Kidney (tissue), 14 donors: Measurements from ENCODE around the gene PRKCZ. TPM values are rescaled to one million over a fixed set of nuclear protein-coding genes. Genes with fewer than 3 reads are reported as not detected.

Source experiments
- DNase-seq, 5 donors: peaks; one replicate each; pipeline ENCODE4 v3.0.0-alpha.2; 2013 to 2020
- FAIRE-seq: peaks from 2 replicates; lab custom pipeline; 2012; peaks lifted over from hg19 to GRCh38; lab: Jason Lieb, UNC
- H3K27ac ChIP-seq, 2 donors: one replicate each; pipeline ENCODE4 v1.7.0; 2013; ENCODE audit warnings: low read depth in 2 of 2, low read length in 2 of 2, inconsistent platforms in 1 of 2
- H3K27me3 ChIP-seq: one replicate; pipeline ENCODE4 v1.7.1; 2013; ENCODE audit warnings: low read length, inconsistent platforms; ENCODE audit not compliant: control insufficient read depth, insufficient read depth
- H3K36me3 ChIP-seq, 3 donors: one replicate each; pipeline versions ENCODE4 v1.7.0 to v1.7.1; 2013; ENCODE audit warnings: low read length in 3 of 3, control low read depth in 1 of 3, inconsistent platforms in 1 of 3; ENCODE audit not compliant: insufficient read depth in 3 of 3, control insufficient read depth in 2 of 3
- H3K4me1 ChIP-seq, 3 donors: one replicate each; pipeline versions ENCODE4 v1.7.0 to v1.7.1; 2013; ENCODE audit warnings: low read length in 3 of 3, inconsistent platforms in 1 of 3, low read depth in 1 of 3; ENCODE audit not compliant: control insufficient read depth in 2 of 3, insufficient read depth in 2 of 3
- H3K4me3 ChIP-seq, 3 donors: one replicate each; pipeline versions ENCODE4 v1.7.0 to v1.8.1; 2013; ENCODE audit warnings: low read length in 3 of 3, control low read depth in 1 of 3, inconsistent platforms in 1 of 3
- H3K9ac ChIP-seq, 3 donors: one replicate each; pipeline versions ENCODE4 v1.7.0 to v1.7.1; 2013; ENCODE audit warnings: low read length in 3 of 3, control low read depth in 1 of 3, inconsistent platforms in 1 of 3
- H3K9me3 ChIP-seq, 3 donors: one replicate each; pipeline versions ENCODE4 v1.7.0 to v1.7.1; 2013; ENCODE audit warnings: low read length in 3 of 3, control low read depth in 1 of 3, inconsistent platforms in 1 of 3; ENCODE audit not compliant: control insufficient read depth in 2 of 3, insufficient read depth in 1 of 3
- CTCF ChIP-seq: IDR thresholded peaks from 3 replicates; pipeline ENCODE4 v1.5.1; 2012; ENCODE audit warnings: mild to moderate bottlenecking, moderate library complexity, borderline replicate concordance; ENCODE audit not compliant: insufficient read depth; ENCODE audit errors: extremely low read depth
- intact Hi-C: fragments of 100-400 bp; cut with DNase I; formaldehyde crosslinking; loops from one replicate; pipeline ENCODE4 v1.11.1; 2022
- polyA plus RNA-seq: library from polyadenylated mRNA; stranded (reverse); fragments of 350-450 nt; fragmentation: Illumina TruSeq; extraction: RNeasy Lipid Tissue Mini Kit (QIAGEN cat#74804); gene quantifications from one replicate; pipeline ENCODE4 v1.2.3, GENCODE V29; 2014; ENCODE audit warnings: low read depth, low replicate concordance; ENCODE audit not compliant: insufficient read depth
- total RNA-seq: library from RNA; stranded (reverse); fragmentation: NEBNext Ultra II Directional; extraction: Animal tissue kit (Norgen Biotek cat#: 25700); gene quantifications from one replicate; pipeline ENCODE4 v1.2.1, GENCODE V29; 2021
- donor health status: control.
- donor health status: control.
- donor health status: control.
- donor health status: control.
- donor health status: control.
- donor health status: DM: yes; HTN: yes; CAD: no.
- donor health status: Normal renal cell carcinoma (clear cell type).

The PRKCZ gene
- total and polyA plus RNA-seq, 2 donors from 2014 or later = 24.7 to 42.4 TPM

GRCh38 chr1:2080140-2080539, 29.9 kb downstream of the PRKCZ start:
- Histone ChIP-seq H3K4me1 (no peaks in the 10 kb centered on the region), H3K36me3 (peaks cover 0 to 7% (median 0%) of the 10 kb centered on the region in 3 donors), H3K4me3 (no peak overlapping the region), H3K9ac (no peak overlapping the region), H3K9me3 (peaks cover 0 to 11% (median 0%) of the 10 kb centered on the region in 3 donors), H3K27ac (no peak overlapping the region), H3K27me3 (no peaks in the 10 kb centered on the region)
- TF ChIP-seq CTCF = no peak
- intact Hi-C loops = no loop called here
- no peak for FAIRE-seq
- DNase-seq = no peak

GRCh38 chr1:2080884-2081283, 30.7 kb downstream of the PRKCZ start:
- intact Hi-C loops = no loop called here
- Histone ChIP-seq H3K4me1 (no peaks in the 10 kb centered on the region), H3K4me3 (no peak overlapping the region), H3K27ac (no peak overlapping the region), H3K27me3 (no peaks in the 10 kb centered on the region), H3K9ac (no peak overlapping the region), H3K9me3 (peaks cover 0 to 11% (median 0%) of the 10 kb centered on the region in 3 donors), H3K36me3 (peaks cover 0 to 7% (median 0%) of the 10 kb centered on the region in 3 donors)
- no peak for FAIRE-seq
- DNase-seq = no peak
- TF ChIP-seq CTCF = no peak

- Histone ChIP-seq H3K27ac (no peak overlapping the region), H3K36me3 (peaks cover 0 to 7% (median 0%) of the 10 kb centered on the region in 3 donors), H3K9me3 (peaks cover 0 to 11% (median 0%) of the 10 kb centered on the region in 3 donors), H3K4me3 (no peak overlapping the region), H3K4me1 (no peaks in the 10 kb centered on the region), H3K27me3 (no peaks in the 10 kb centered on the region), H3K9ac (no peak overlapping the region)
- TF ChIP-seq CTCF = no peak
- DNase-seq (no peak), FAIRE-seq (no peak)
- intact Hi-C loops = no loop called here
These were observed 31.2 kb downstream of the PRKCZ start for GRCh38 chr1:2081326-2081885.
